ENCODE data around the gene CCDC136.

CCDC136 gene

DNA sequence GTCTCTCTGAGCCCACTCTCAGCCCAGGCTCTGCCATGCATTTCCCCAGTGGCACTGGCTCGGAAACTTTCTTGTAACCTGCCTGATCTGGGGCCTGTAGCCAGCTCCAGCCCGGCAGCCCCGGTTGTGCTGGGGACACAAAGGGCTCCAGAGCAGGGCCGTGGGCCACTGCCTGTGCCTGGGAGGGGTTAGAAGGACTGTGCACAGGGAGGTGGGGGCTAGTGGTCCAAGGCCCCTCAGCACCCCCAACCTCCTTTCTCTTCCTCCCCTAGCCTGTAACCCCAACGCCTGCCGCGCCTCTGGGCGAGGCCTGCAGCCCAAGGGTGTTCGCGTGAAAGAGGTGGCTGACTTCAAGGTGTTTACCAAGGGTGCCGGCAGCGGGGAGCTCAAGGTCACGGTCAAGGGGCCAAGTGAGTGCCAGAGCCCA lies 48.0 kb downstream of the CCDC136 start:
- no peak for TF ChIP-seq CTCF (IDR thresholded peaks at IDR 0.05)
- Mint-ChIP-seq H3K27ac (no peak overlapping the region), H3K36me3 (ENCODE audit: low read depth) (peaks cover 15% of the 10 kb centered on the region), H3K4me3 (no peak overlapping the region), H3K27me3 (ENCODE audit: low read depth, poor library complexity) (peaks cover 2% of the 10 kb centered on the region), H3K4me1 (peaks cover 8% of the 10 kb centered on the region), H3K9me3 (no peaks in the 10 kb centered on the region)
- DNase-seq = no peak

GRCh38 chr7:128840326-128841170 lies 48.8 kb downstream of the CCDC136 start:
- DNase-seq = no peak

GRCh38 chr7:128841171-128841690 lies 49.5 kb downstream of the CCDC136 start:
- no peak for TF ChIP-seq CTCF (IDR thresholded peaks at IDR 0.05)
- peaks cover 23% of the 10 kb centered on the region for H3K36me3 Mint-ChIP-seq (ENCODE audit: low read depth)
- no peak overlapping the region for H3K27ac Mint-ChIP-seq
- DNase-seq = no peak
- H3K4me3 Mint-ChIP-seq = no peak overlapping the region
- H3K27me3 Mint-ChIP-seq (ENCODE audit: low read depth, poor library complexity) = peaks cover 2% of the 10 kb centered on the region
- no peaks in the 10 kb centered on the region for H3K9me3 Mint-ChIP-seq
- no peaks in the 10 kb centered on the region for H3K4me1 Mint-ChIP-seq

More at GRCh38 chr7:128840326-128841170, 48.8 kb downstream of the CCDC136 start:
- Mint-ChIP-seq H3K4me1 (peaks cover 5% of the 10 kb centered on the region), H3K9me3 (no peaks in the 10 kb centered on the region), H3K4me3 (no peak overlapping the region), H3K27ac (no peak overlapping the region), H3K36me3 (ENCODE audit: low read depth) (peaks cover 23% of the 10 kb centered on the region), H3K27me3 (ENCODE audit: low read depth, poor library complexity) (peaks cover 2% of the 10 kb centered on the region)
- no peak for TF ChIP-seq CTCF (IDR thresholded peaks at IDR 0.05)

- Mint-ChIP-seq H3K36me3 (ENCODE audit: low read depth) (peaks cover 23% of the 10 kb centered on the region), H3K4me1 (no peaks in the 10 kb centered on the region), H3K4me3 (no peak overlapping the region), H3K9me3 (no peaks in the 10 kb centered on the region), H3K27me3 (ENCODE audit: low read depth, poor library complexity) (no peaks in the 10 kb centered on the region), H3K27ac (no peak overlapping the region)
- peak; percentile 65 for DNase-seq
- peak; percentile 91 for TF ChIP-seq CTCF (IDR thresholded peaks at IDR 0.05)
Measured at GRCh38 chr7:128841921-128842673, 50.3 kb downstream of the CCDC136 start.

DNA sequence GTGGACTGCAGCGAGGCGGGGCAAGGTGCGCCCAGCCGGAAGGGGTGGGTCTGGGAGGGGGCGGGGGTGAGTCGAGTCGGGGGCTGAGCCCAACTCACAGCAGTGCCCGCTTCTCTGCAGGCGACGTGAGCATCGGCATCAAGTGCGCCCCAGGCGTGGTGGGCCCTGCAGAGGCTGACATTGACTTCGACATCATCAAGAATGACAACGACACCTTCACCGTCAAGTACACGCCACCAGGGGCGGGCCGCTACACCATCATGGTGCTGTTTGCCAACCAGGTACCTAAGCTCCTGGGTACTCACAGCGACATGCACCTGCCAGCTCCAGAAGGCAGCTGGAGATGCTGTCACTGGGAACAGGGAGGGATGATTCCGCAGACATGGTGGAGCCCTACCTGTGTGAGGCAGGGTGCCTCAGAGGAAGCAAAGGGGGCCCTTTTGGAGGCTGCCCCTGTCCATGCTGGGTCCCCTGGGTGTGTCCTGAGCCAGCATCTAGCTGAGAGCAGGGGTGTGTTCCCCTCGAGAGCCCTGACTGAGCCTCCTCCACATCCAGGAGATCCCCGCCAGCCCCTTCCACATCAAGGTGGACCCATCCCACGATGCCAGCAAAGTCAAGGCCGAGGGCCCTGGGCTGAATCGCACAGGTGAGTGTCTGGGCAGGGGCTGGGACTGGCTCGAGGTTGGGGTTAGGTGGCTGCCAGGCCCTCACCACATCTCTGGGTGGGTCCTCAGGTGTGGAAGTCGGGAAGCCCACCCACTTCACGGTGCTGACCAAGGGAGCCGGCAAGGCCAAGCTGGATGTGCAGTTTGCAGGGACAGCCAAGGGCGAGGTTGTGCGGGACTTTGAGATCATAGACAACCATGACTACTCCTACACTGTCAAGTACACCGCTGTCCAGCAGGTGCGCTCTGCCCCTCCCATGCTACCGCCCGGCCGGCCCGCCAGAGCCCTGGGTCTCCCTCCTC lies 51.2 kb downstream of the CCDC136 start:
- H3K27me3 Mint-ChIP-seq (ENCODE audit: low read depth, poor library complexity) = no peaks in the 10 kb centered on the region
- no peak overlapping the region for H3K4me3 Mint-ChIP-seq
- no peaks in the 10 kb centered on the region for H3K4me1 Mint-ChIP-seq
- H3K9me3 Mint-ChIP-seq = no peaks in the 10 kb centered on the region
- no peak overlapping the region for H3K27ac Mint-ChIP-seq
- peaks cover 23% of the 10 kb centered on the region for H3K36me3 Mint-ChIP-seq (ENCODE audit: low read depth)
- DNase-seq = no peak
- TF ChIP-seq CTCF (IDR thresholded peaks at IDR 0.05) = no peak

Data from nephron progenitor cell (in vitro differentiated cells).